ENCODE results near the gene ZIC4. TPM values are rescaled to one million over a fixed set of nuclear protein-coding genes. Genes with fewer than 3 reads are reported as not detected.

ZIC4 gene
- total and polyA plus RNA-seq, 9 of the 15 experiments (the other 6 are each of a cell fraction or from before 2014, with no cell fraction given), result not detected

- TF ChIP-seq CTCF (IDR thresholded peaks at IDR 0.05 in 2 of 3, conservative IDR thresholded peaks at IDR 0.05 in 1 of 3; ENCODE audit: insufficient read depth in 2 of 3, low read depth in 1 of 3, low read length in 3 of 3) (no peak), STAT5A (IDR thresholded peaks at IDR 0.05; ENCODE audit: borderline replicate concordance, low read length) (no peak)
These were observed 40.9 kb upstream of the ZIC4 start (continued) for GRCh38 chr3:147447224-147447623.

GRCh38 chr3:147431751-147432150, 25.4 kb upstream of the ZIC4 start:
- intact Hi-C loops (cut with micrococcal nuclease), result no loop called here
- 0% methylated on average over 3 of the region's 3 CpGs for WGBS (ENCODE audit: insufficient coverage, low coverage, missing lambda C conversion rate)
- Histone ChIP-seq H3K36me3 (ENCODE audit: control insufficient read depth, insufficient read depth, low read length) (no peaks in the 10 kb centered on the region), H3K9ac (ENCODE audit: insufficient read depth in 1 of 2, low read depth in 2 of 2, low read length in 2 of 2) (no peak overlapping the region), H3K27me3 (ENCODE audit: control insufficient read depth in 2 of 2, insufficient read depth in 2 of 2, low read length in 2 of 2) (no peaks in the 10 kb centered on the region), H3K9me3 (replicated peaks; ENCODE audit: control insufficient read depth, insufficient read depth, low read depth, low read length) (no peaks in the 10 kb centered on the region), H3K79me2 (ENCODE audit: control insufficient read depth, insufficient read depth, low read length) (no peaks in the 10 kb centered on the region), H4K20me1 (replicated peaks; ENCODE audit: control insufficient read depth, insufficient read depth, low read length) (no peaks in the 10 kb centered on the region), H2AFZ (ENCODE audit: low read depth, low read length) (no peak overlapping the region), H3K4me1 (replicated peaks in 1 of 2; ENCODE audit: control insufficient read depth in 2 of 2, insufficient read depth in 2 of 2, low read length in 2 of 2) (no peaks in the 10 kb centered on the region), H3K4me2 (ENCODE audit: insufficient read depth, low read length) (no peak overlapping the region), H3K4me3 (no peak overlapping the region), H3K9me1 (ENCODE audit: control insufficient read depth, insufficient read depth, low read length) (no peaks in the 10 kb centered on the region), H3K27ac (ENCODE audit: extremely low read depth, low read depth, low read length) (no peak overlapping the region)
- FAIRE-seq (no peak), ATAC-seq (no peak), DNase-seq (ENCODE audit: extremely low read depth in 1 of 4, low spot score in 3 of 4) (no peak)
- POLR2A ChIA-PET, result no interaction called here
- in situ Hi-C loops (cut with MboI), result no loop called here
- no TSS peak for BruUV-seq (replicated peaks)
- CTCF ChIA-PET (ENCODE audit: low intra/inter-chr PET ratio), result no interaction called here
- TF ChIP-seq ZNF785 (CRISPR knock-in tag; IDR thresholded peaks at IDR 0.05) (no peak), ZNF398 (CRISPR knock-in tag; IDR thresholded peaks at IDR 0.05) (no peak), ILF3 (IDR thresholded peaks at IDR 0.05; ENCODE audit: borderline replicate concordance) (no peak), FOXA1 (IDR thresholded peaks at IDR 0.05; ENCODE audit: borderline replicate concordance) (no peak), ZNF583 (CRISPR knock-in tag; IDR thresholded peaks at IDR 0.05) (no peak), RFX1 (IDR thresholded peaks at IDR 0.05) (no peak), PHB (CRISPR knock-in tag; IDR thresholded peaks at IDR 0.05) (no peak), RBM17 (IDR thresholded peaks at IDR 0.05; ENCODE audit: borderline replicate concordance, low read depth, low read length) (no peak), ESRRA (IDR thresholded peaks at IDR 0.05; ENCODE audit: borderline replicate concordance, low read depth) (no peak), RNF219 (CRISPR knock-in tag; IDR thresholded peaks at IDR 0.05) (no peak), MBD2 (IDR thresholded peaks at IDR 0.05; ENCODE audit: borderline replicate concordance, low read depth) (no peak), MYNN (IDR thresholded peaks at IDR 0.05) (no peak), MYNN (CRISPR knock-in tag; IDR thresholded peaks at IDR 0.05) (no peak), ZBTB26 (CRISPR knock-in tag; IDR thresholded peaks at IDR 0.05) (no peak), RBM22 (IDR thresholded peaks at IDR 0.05; ENCODE audit: low read depth, low read length, poor library complexity, severe bottlenecking) (no peak)

Measured in K562 (cell line).